H9 (cell line): ENCODE results near the gene CEP250. TPM values are rescaled to one million over a fixed set of nuclear protein-coding genes. Genes with fewer than 3 reads are reported as not detected.

Experiments
- DNase-seq: peaks from one replicate; pipeline ENCODE4 v3.0.0-alpha.2; 2017
- H2AFZ ChIP-seq: one replicate; pipeline ENCODE4 v1.6.1; 2013; ENCODE audit warnings: mild to moderate bottlenecking, low read length, control low read depth, moderate library complexity
- H2AK5ac ChIP-seq: 2 replicates; pipeline ENCODE4 v1.6.1; 2013; ENCODE audit warnings: low read length, control low read depth, mixed read lengths; ENCODE audit not compliant: insufficient read length
- H2BK120ac ChIP-seq: one replicate; pipeline ENCODE4 v1.6.1; 2013; ENCODE audit warnings: low read depth, mild to moderate bottlenecking, low read length, control low read depth, inconsistent platforms; ENCODE audit not compliant: poor library complexity, severe bottlenecking
- H2BK12ac ChIP-seq: 2 replicates; pipeline ENCODE4 v1.6.1; 2013; ENCODE audit warnings: low read length, control low read depth, mixed read lengths, low read depth; ENCODE audit not compliant: insufficient read length
- H2BK15ac ChIP-seq: 2 replicates; pipeline ENCODE4 v1.6.1; 2013; ENCODE audit warnings: low read depth, low read length, control low read depth
- H2BK20ac ChIP-seq: one replicate; pipeline ENCODE4 v1.6.1; 2013; ENCODE audit warnings: low read depth, mild to moderate bottlenecking, low read length, control low read depth, inconsistent platforms; ENCODE audit not compliant: poor library complexity, severe bottlenecking
- H2BK5ac ChIP-seq: 2 replicates; pipeline ENCODE4 v1.6.1; 2013; ENCODE audit warnings: low read length, control low read depth, mixed read lengths; ENCODE audit not compliant: insufficient read length
- H3K14ac ChIP-seq: 2 replicates; pipeline ENCODE4 v1.6.1; 2013; ENCODE audit warnings: low read length, control low read depth; ENCODE audit not compliant: insufficient read depth
- H3K18ac ChIP-seq: 2 replicates; pipeline ENCODE4 v1.6.1; 2013; ENCODE audit warnings: low read depth, mild to moderate bottlenecking, mixed read lengths, low read length, control low read depth; ENCODE audit not compliant: insufficient read length
- H3K23ac ChIP-seq: 2 replicates; pipeline ENCODE4 v1.6.1; 2013; ENCODE audit warnings: low read length, control low read depth, mixed read lengths, low read depth; ENCODE audit not compliant: insufficient read length
- H3K23me2 ChIP-seq: 2 replicates; pipeline ENCODE4 v1.6.1; 2013; ENCODE audit warnings: low read depth, mild to moderate bottlenecking, mixed read lengths, low read length, control low read depth; ENCODE audit not compliant: insufficient read length, poor library complexity, severe bottlenecking
- H3K27ac ChIP-seq: 2 replicates; pipeline ENCODE4 v1.5.1; 2013; ENCODE audit warnings: low read length, control low read depth, mixed read lengths, low read depth; ENCODE audit not compliant: insufficient read length
- H3K27me3 ChIP-seq: 2 replicates; pipeline ENCODE4 v1.6.1; 2013; ENCODE audit warnings: low read length, control low read depth, inconsistent platforms; ENCODE audit not compliant: insufficient read depth
- H3K4ac ChIP-seq: 2 replicates; pipeline ENCODE4 v1.6.1; 2013; ENCODE audit warnings: low read depth, mild to moderate bottlenecking, control low read depth, inconsistent platforms, low read length, moderate library complexity
- H3K4me1 ChIP-seq: 2 replicates; pipeline ENCODE4 v1.6.1; 2013; ENCODE audit warnings: low read length, control low read depth, inconsistent platforms; ENCODE audit not compliant: insufficient read depth
- H3K4me2 ChIP-seq: 2 replicates; pipeline ENCODE4 v1.6.1; 2013; ENCODE audit warnings: low read length, control low read depth, mixed read lengths; ENCODE audit not compliant: insufficient read length, insufficient read depth
- H3K56ac ChIP-seq: 2 replicates; pipeline ENCODE4 v1.6.1; 2013; ENCODE audit warnings: low read depth, mild to moderate bottlenecking, mixed read lengths, low read length, control low read depth; ENCODE audit not compliant: insufficient read length
- H3K79me1 ChIP-seq: 2 replicates; pipeline ENCODE4 v1.6.1; 2013; ENCODE audit warnings: low read depth, mild to moderate bottlenecking, moderate library complexity, low read length, control low read depth, inconsistent platforms; ENCODE audit not compliant: insufficient read depth, poor library complexity, severe bottlenecking
- H3K79me2 ChIP-seq: 2 replicates; pipeline ENCODE4 v1.6.1; 2013; ENCODE audit warnings: low read length, control low read depth, inconsistent platforms; ENCODE audit not compliant: insufficient read depth
- H3K9ac ChIP-seq: 2 replicates; pipeline ENCODE4 v1.6.1; 2013; ENCODE audit warnings: low read length, control low read depth, mixed read lengths; ENCODE audit not compliant: insufficient read length; ENCODE audit errors: extremely low read depth
- H3K9me3 ChIP-seq: one replicate; pipeline ENCODE4 v1.6.1; 2013; ENCODE audit warnings: low read depth, low read length, inconsistent platforms; ENCODE audit not compliant: control insufficient read depth
- H3T11ph ChIP-seq: one replicate; pipeline ENCODE4 v1.6.1; 2013; ENCODE audit warnings: mild to moderate bottlenecking, low read length, control low read depth, inconsistent platforms
- H4K20me1 ChIP-seq: one replicate; pipeline ENCODE4 v1.6.1; 2013; ENCODE audit not compliant: control insufficient read depth, insufficient read length, insufficient read depth
- H4K5ac ChIP-seq: 2 replicates; pipeline ENCODE4 v1.6.1; 2013; ENCODE audit warnings: low read depth, mild to moderate bottlenecking, mixed read lengths, low read length, control low read depth; ENCODE audit not compliant: insufficient read length
- H4K8ac ChIP-seq: replicated peaks from 2 replicates; pipeline ENCODE4 v1.6.1; 2013; ENCODE audit warnings: low read length, control low read depth, mixed read lengths, low read depth; ENCODE audit not compliant: insufficient read length
- H4K91ac ChIP-seq: 2 replicates; pipeline ENCODE4 v1.6.1; 2013; ENCODE audit warnings: low read depth, mild to moderate bottlenecking, moderate library complexity, mixed read lengths, low read length, control low read depth; ENCODE audit not compliant: insufficient read length
- H3K27ac Mint-ChIP-seq, 3 experiments: 2 replicates in 2 of 3; 3 replicates in 1 of 3; pipeline ENCODE4 v1.8.0; 2020 to 2021; ENCODE audit warnings: mixed read lengths in 3 of 3, mild to moderate bottlenecking in 1 of 3, moderate library complexity in 1 of 3
- H3K27me3 Mint-ChIP-seq: 2 replicates; pipeline ENCODE4 v1.8.0; 2021; ENCODE audit warnings: low read depth, mild to moderate bottlenecking, moderate library complexity, mixed read lengths
- H3K36me3 Mint-ChIP-seq, 3 experiments: 2 replicates in 2 of 3; 3 replicates in 1 of 3; pipeline ENCODE4 v1.8.0; 2020 to 2021; ENCODE audit warnings: low read depth in 3 of 3, mixed read lengths in 3 of 3; ENCODE audit not compliant: insufficient read depth in 1 of 3
- H3K4me1 Mint-ChIP-seq, 2 experiments: 2 replicates each; pipeline ENCODE4 v1.8.0; 2020; ENCODE audit warnings: mixed read lengths in 2 of 2
- H3K4me3 Mint-ChIP-seq, 2 experiments: 2 replicates in 1 of 2; 3 replicates in 1 of 2; pipeline ENCODE4 v1.8.0; 2020 to 2021; ENCODE audit warnings: mild to moderate bottlenecking in 2 of 2, mixed read lengths in 2 of 2, moderate library complexity in 1 of 2
- H3K9me3 Mint-ChIP-seq, 2 experiments: 2 replicates in 1 of 2; 3 replicates in 1 of 2; pipeline ENCODE4 v1.8.0; 2020; ENCODE audit warnings: mild to moderate bottlenecking in 2 of 2, mixed read lengths in 2 of 2, moderate library complexity in 1 of 2
- WGBS: extraction: QIAGEN DNeasy Blood & Tissue Kit; methylation state at CpG from one replicate; pipeline ENCODE4 v1.1.7; 2013; ENCODE audit warnings: missing lambda C conversion rate, low lambda C conversion rate, mixed read lengths; ENCODE audit not compliant: insufficient read length; ENCODE audit errors: extremely low coverage; 5-methylcytosine and 5-hydroxymethylcytosine counted together
- total RNA-seq: library from RNA; stranded (reverse); gene quantifications from 2 replicates; pipeline ENCODE4 v1.2.1, GENCODE V29; 2021
- TF ChIP-seq, protein P1 (sequence below): fragments of 200-600 bp; sonication (generic); conservative IDR thresholded peaks from 3 replicates; pipeline ENCODE4 v1.8.0; 2021; ENCODE audit warnings: antibody characterized with exemption, mild to moderate bottlenecking

CEP250 gene
- total RNA-seq, 1 experiment from 2014 or later: 29.8 TPM

DNA sequence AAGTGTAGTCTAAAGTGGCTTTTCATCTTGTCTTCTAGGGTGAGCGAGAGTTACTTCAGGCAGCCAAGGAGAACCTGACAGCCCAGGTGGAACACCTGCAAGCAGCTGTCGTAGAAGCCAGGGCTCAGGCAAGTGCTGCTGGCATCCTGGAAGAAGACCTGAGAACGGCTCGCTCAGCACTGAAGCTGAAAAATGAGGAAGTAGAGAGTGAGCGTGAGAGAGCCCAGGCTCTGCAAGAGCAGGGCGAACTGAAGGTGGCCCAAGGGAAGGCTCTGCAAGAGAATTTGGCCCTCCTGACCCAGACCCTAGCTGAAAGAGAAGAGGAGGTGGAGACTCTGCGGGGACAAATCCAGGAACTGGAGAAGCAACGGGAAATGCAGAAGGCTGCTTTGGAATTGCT lies 47.0 kb downstream of the CEP250 start:
- H3K27ac Mint-ChIP-seq: peak overlapping the region in 1 of 3 experiments; percentile 4; a peak in 1 of 7 replicates
- Histone ChIP-seq H3T11ph (no peak overlapping the region), H4K91ac (no peak overlapping the region), H3K27me3 (no peaks in the 10 kb centered on the region), H2AFZ (no peak overlapping the region), H2BK15ac (no peak overlapping the region), H3K9me3 (no peaks in the 10 kb centered on the region), H4K5ac (no peak overlapping the region), H3K4ac (no peak overlapping the region), H3K9ac (no peak overlapping the region), H2BK20ac (no peak overlapping the region), H3K14ac (no peak overlapping the region), H3K56ac (no peak overlapping the region), H3K23me2 (no peaks in the 10 kb centered on the region), H2BK120ac (no peak overlapping the region), H3K4me2 (no peak overlapping the region), H3K27ac (no peak overlapping the region), H3K18ac (no peak overlapping the region), H2AK5ac (no peak overlapping the region), H2BK12ac (no peak overlapping the region), H3K79me1 (no peaks in the 10 kb centered on the region), H2BK5ac (no peak overlapping the region), H3K79me2 (no peaks in the 10 kb centered on the region), H4K8ac (no peak overlapping the region), H3K23ac (no peak overlapping the region), H3K4me1 (no peaks in the 10 kb centered on the region), H4K20me1 (no peaks in the 10 kb centered on the region)
- H3K36me3 Mint-ChIP-seq: peaks cover 36 to 78% (median 76%) of the 10 kb centered on the region in 3 experiments
- H3K27me3 Mint-ChIP-seq: no peaks in the 10 kb centered on the region
- DNase-seq: no peak
- no CpG with 5 or more reads among the region's 8 CpGs for WGBS
- no peaks in the 10 kb centered on the region for H3K9me3 Mint-ChIP-seq
- H3K4me1 Mint-ChIP-seq: no peaks in the 10 kb centered on the region
- no peak overlapping the region for H3K4me3 Mint-ChIP-seq
- TF ChIP-seq, protein P1, sequence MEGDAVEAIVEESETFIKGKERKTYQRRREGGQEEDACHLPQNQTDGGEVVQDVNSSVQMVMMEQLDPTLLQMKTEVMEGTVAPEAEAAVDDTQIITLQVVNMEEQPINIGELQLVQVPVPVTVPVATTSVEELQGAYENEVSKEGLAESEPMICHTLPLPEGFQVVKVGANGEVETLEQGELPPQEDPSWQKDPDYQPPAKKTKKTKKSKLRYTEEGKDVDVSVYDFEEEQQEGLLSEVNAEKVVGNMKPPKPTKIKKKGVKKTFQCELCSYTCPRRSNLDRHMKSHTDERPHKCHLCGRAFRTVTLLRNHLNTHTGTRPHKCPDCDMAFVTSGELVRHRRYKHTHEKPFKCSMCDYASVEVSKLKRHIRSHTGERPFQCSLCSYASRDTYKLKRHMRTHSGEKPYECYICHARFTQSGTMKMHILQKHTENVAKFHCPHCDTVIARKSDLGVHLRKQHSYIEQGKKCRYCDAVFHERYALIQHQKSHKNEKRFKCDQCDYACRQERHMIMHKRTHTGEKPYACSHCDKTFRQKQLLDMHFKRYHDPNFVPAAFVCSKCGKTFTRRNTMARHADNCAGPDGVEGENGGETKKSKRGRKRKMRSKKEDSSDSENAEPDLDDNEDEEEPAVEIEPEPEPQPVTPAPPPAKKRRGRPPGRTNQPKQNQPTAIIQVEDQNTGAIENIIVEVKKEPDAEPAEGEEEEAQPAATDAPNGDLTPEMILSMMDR: no peak
